Kidney tubule cell (primary cell): ENCODE results near the gene CPS1.

ENCODE experiments used
- DNase-seq: peaks from one replicate; pipeline ENCODE4 v3.0.0-alpha.2; 2018; ENCODE audit warnings: low spot score

The CPS1 gene

GRCh38 chr2:210681491-210681890 lies 125.1 kb downstream of the CPS1 start:
- no peak for DNase-seq

GRCh38 chr2:210686401-210686800 lies 130.0 kb downstream of the CPS1 start:
- no peak for DNase-seq

GRCh38 chr2:210687786-210688470 lies 131.5 kb downstream of the CPS1 start:
- no peak for DNase-seq

GRCh38 chr2:210707900-210708299 lies 151.5 kb downstream of the CPS1 start:
- DNase-seq: no peak

- no peak for DNase-seq
Measured at GRCh38 chr2:210713122-210713521, 156.7 kb downstream of the CPS1 start.

- DNase-seq: no peak
Measured at GRCh38 chr2:210715560-210716082, 159.2 kb downstream of the CPS1 start.

GRCh38 chr2:210718503-210718902 lies 162.1 kb downstream of the CPS1 start:
- DNase-seq: no peak

GRCh38 chr2:210722092-210722491 lies 165.7 kb downstream of the CPS1 start:
- DNase-seq: no peak

GRCh38 chr2:210727549-210727948 lies 171.2 kb downstream of the CPS1 start:
- no peak for DNase-seq
